ENCODE measurements around the gene CNTN4. TPM values are rescaled to one million over a fixed set of nuclear protein-coding genes. Genes with fewer than 3 reads are reported as not detected.

Gene CNTN4
- polyA plus RNA-seq, 4 donors: 0.27 to 6.5 (median 2.6) TPM; not detected in 1

- DNase-seq: no peak
- H3K4me1 ChIP-seq (ENCODE audit: control insufficient read depth in 3 of 3, insufficient read depth in 2 of 3, low read depth in 1 of 3, low read length in 2 of 3): no peaks in the 10 kb centered on the region
- H3K27me3 ChIP-seq (ENCODE audit: control insufficient read depth in 3 of 3, insufficient read depth in 3 of 3, low read length in 3 of 3): no peaks in the 10 kb centered on the region
- no peak for FAIRE-seq
- H3K4me3 ChIP-seq (ENCODE audit: low read depth in 1 of 3, low read length in 3 of 3): no peak overlapping the region
- 72 to 82% (median 76%) methylated on average over 3 of the region's 3 CpGs for WGBS, 3 donors
- H3K9me3 ChIP-seq (ENCODE audit: control insufficient read depth in 2 of 2, insufficient read depth in 1 of 2, low read depth in 1 of 2, low read length in 1 of 2): no peaks in the 10 kb centered on the region
- H3K27ac ChIP-seq (ENCODE audit: low read depth in 1 of 3, low read length in 2 of 3): no peak overlapping the region
- H3K36me3 ChIP-seq (ENCODE audit: control insufficient read depth in 3 of 3, insufficient read depth in 2 of 3, low read depth in 1 of 3, low read length in 3 of 3): no peaks in the 10 kb centered on the region
These were observed 152.1 kb downstream of the CNTN4 start for GRCh38 chr3:2250783-2251182.

- H3K27ac ChIP-seq (ENCODE audit: low read depth in 1 of 3, low read length in 2 of 3): no peak overlapping the region
These were observed 163.1 kb downstream of the CNTN4 start for GRCh38 chr3:2261747-2262146.

GRCh38 chr3:2262204-2262603 is 163.5 kb downstream of the CNTN4 start:
- DNase-seq (no peak), FAIRE-seq (no peak)
- Histone ChIP-seq H3K27me3 (ENCODE audit: control insufficient read depth in 3 of 3, insufficient read depth in 3 of 3, low read length in 3 of 3) (no peaks in the 10 kb centered on the region), H3K4me3 (ENCODE audit: low read depth in 1 of 3, low read length in 3 of 3) (no peak overlapping the region), H3K9me3 (ENCODE audit: control insufficient read depth in 2 of 2, insufficient read depth in 1 of 2, low read depth in 1 of 2, low read length in 1 of 2) (no peaks in the 10 kb centered on the region), H3K4me1 (ENCODE audit: control insufficient read depth in 3 of 3, insufficient read depth in 2 of 3, low read depth in 1 of 3, low read length in 2 of 3) (no peaks in the 10 kb centered on the region), H3K36me3 (ENCODE audit: control insufficient read depth in 3 of 3, insufficient read depth in 2 of 3, low read depth in 1 of 3, low read length in 3 of 3) (no peaks in the 10 kb centered on the region), H3K27ac (ENCODE audit: low read depth in 1 of 3, low read length in 2 of 3) (no peak overlapping the region)
- 65 to 77% (median 66%) methylated on average over 4 of the region's 4 CpGs for WGBS, 3 donors

More at GRCh38 chr3:2261747-2262146, 163.1 kb downstream of the CNTN4 start:
- FAIRE-seq: no peak
- H3K4me1 ChIP-seq (ENCODE audit: control insufficient read depth in 3 of 3, insufficient read depth in 2 of 3, low read depth in 1 of 3, low read length in 2 of 3): no peaks in the 10 kb centered on the region
- no peaks in the 10 kb centered on the region for H3K36me3 ChIP-seq (ENCODE audit: control insufficient read depth in 3 of 3, insufficient read depth in 2 of 3, low read depth in 1 of 3, low read length in 3 of 3)
- H3K4me3 ChIP-seq (ENCODE audit: low read depth in 1 of 3, low read length in 3 of 3): no peak overlapping the region
- DNase-seq: no peak
- WGBS, 3 donors: 64 to 79% (median 65%) methylated on average over 3 of the region's 3 CpGs
- no peaks in the 10 kb centered on the region for H3K9me3 ChIP-seq (ENCODE audit: control insufficient read depth in 2 of 2, insufficient read depth in 1 of 2, low read depth in 1 of 2, low read length in 1 of 2)
- no peaks in the 10 kb centered on the region for H3K27me3 ChIP-seq (ENCODE audit: control insufficient read depth in 3 of 3, insufficient read depth in 3 of 3, low read length in 3 of 3)

GRCh38 chr3:2266606-2267005 is 167.9 kb downstream of the CNTN4 start:
- no peaks in the 10 kb centered on the region for H3K36me3 ChIP-seq (ENCODE audit: control insufficient read depth in 3 of 3, insufficient read depth in 2 of 3, low read depth in 1 of 3, low read length in 3 of 3)
- WGBS, 3 donors: 47 to 78% (median 71%) methylated on average over 1 of the region's 1 CpG
- no peaks in the 10 kb centered on the region for H3K9me3 ChIP-seq (ENCODE audit: control insufficient read depth in 2 of 2, insufficient read depth in 1 of 2, low read depth in 1 of 2, low read length in 1 of 2)
- no peak overlapping the region for H3K27ac ChIP-seq (ENCODE audit: low read depth in 1 of 3, low read length in 2 of 3)
- H3K4me3 ChIP-seq (ENCODE audit: low read depth in 1 of 3, low read length in 3 of 3): no peak overlapping the region
- H3K4me1 ChIP-seq (ENCODE audit: control insufficient read depth in 3 of 3, insufficient read depth in 2 of 3, low read depth in 1 of 3, low read length in 2 of 3): no peaks in the 10 kb centered on the region
- DNase-seq: no peak
- H3K27me3 ChIP-seq (ENCODE audit: control insufficient read depth in 3 of 3, insufficient read depth in 3 of 3, low read length in 3 of 3): no peaks in the 10 kb centered on the region
- FAIRE-seq: no peak

GRCh38 chr3:2268779-2269178 is 170.1 kb downstream of the CNTN4 start:
- no peak for FAIRE-seq
- no peak for DNase-seq
- Histone ChIP-seq H3K9me3 (ENCODE audit: control insufficient read depth in 2 of 2, insufficient read depth in 1 of 2, low read depth in 1 of 2, low read length in 1 of 2) (no peaks in the 10 kb centered on the region), H3K27ac (ENCODE audit: low read depth in 1 of 3, low read length in 2 of 3) (no peak overlapping the region), H3K4me3 (ENCODE audit: low read depth in 1 of 3, low read length in 3 of 3) (no peak overlapping the region), H3K27me3 (ENCODE audit: control insufficient read depth in 3 of 3, insufficient read depth in 3 of 3, low read length in 3 of 3) (no peaks in the 10 kb centered on the region), H3K36me3 (ENCODE audit: control insufficient read depth in 3 of 3, insufficient read depth in 2 of 3, low read depth in 1 of 3, low read length in 3 of 3) (no peaks in the 10 kb centered on the region), H3K4me1 (ENCODE audit: control insufficient read depth in 3 of 3, insufficient read depth in 2 of 3, low read depth in 1 of 3, low read length in 2 of 3) (no peaks in the 10 kb centered on the region)
- WGBS, 3 donors: 50 to 69% (median 55%) methylated on average over 3 of the region's 3 CpGs

GRCh38 chr3:2274526-2274925 is 175.9 kb downstream of the CNTN4 start:
- Histone ChIP-seq H3K4me1 (ENCODE audit: control insufficient read depth in 3 of 3, insufficient read depth in 2 of 3, low read depth in 1 of 3, low read length in 2 of 3) (no peaks in the 10 kb centered on the region), H3K4me3 (ENCODE audit: low read depth in 1 of 3, low read length in 3 of 3) (no peak overlapping the region), H3K27me3 (ENCODE audit: control insufficient read depth in 3 of 3, insufficient read depth in 3 of 3, low read length in 3 of 3) (no peaks in the 10 kb centered on the region), H3K36me3 (ENCODE audit: control insufficient read depth in 3 of 3, insufficient read depth in 2 of 3, low read depth in 1 of 3, low read length in 3 of 3) (no peaks in the 10 kb centered on the region), H3K9me3 (ENCODE audit: control insufficient read depth in 2 of 2, insufficient read depth in 1 of 2, low read depth in 1 of 2, low read length in 1 of 2) (no peaks in the 10 kb centered on the region), H3K27ac (ENCODE audit: low read depth in 1 of 3, low read length in 2 of 3) (no peak overlapping the region)
- DNase-seq (no peak), FAIRE-seq (no peak)
- 24 to 29% (median 26%) methylated on average over 1 of the region's 1 CpG for WGBS, 3 donors

- no peaks in the 10 kb centered on the region for H3K36me3 ChIP-seq (ENCODE audit: control insufficient read depth in 3 of 3, insufficient read depth in 2 of 3, low read depth in 1 of 3, low read length in 3 of 3)
- H3K27me3 ChIP-seq (ENCODE audit: control insufficient read depth in 3 of 3, insufficient read depth in 3 of 3, low read length in 3 of 3): no peaks in the 10 kb centered on the region
- H3K27ac ChIP-seq (ENCODE audit: low read depth in 1 of 3, low read length in 2 of 3): no peak overlapping the region
- no peaks in the 10 kb centered on the region for H3K9me3 ChIP-seq (ENCODE audit: control insufficient read depth in 2 of 2, insufficient read depth in 1 of 2, low read depth in 1 of 2, low read length in 1 of 2)
- DNase-seq (no peak), FAIRE-seq (no peak)
- no peak overlapping the region for H3K4me3 ChIP-seq (ENCODE audit: low read depth in 1 of 3, low read length in 3 of 3)
- no peaks in the 10 kb centered on the region for H3K4me1 ChIP-seq (ENCODE audit: control insufficient read depth in 3 of 3, insufficient read depth in 2 of 3, low read depth in 1 of 3, low read length in 2 of 3)
These were observed 185.2 kb downstream of the CNTN4 start for GRCh38 chr3:2283818-2284217.

- H3K27ac ChIP-seq (ENCODE audit: low read depth in 1 of 3, low read length in 2 of 3): no peak overlapping the region
- WGBS, 3 donors: 89% methylated on average over 3 of the region's 3 CpGs
- DNase-seq (no peak), FAIRE-seq (no peak)
- H3K4me3 ChIP-seq (ENCODE audit: low read depth in 1 of 3, low read length in 3 of 3): no peak overlapping the region
- no peaks in the 10 kb centered on the region for H3K9me3 ChIP-seq (ENCODE audit: control insufficient read depth in 2 of 2, insufficient read depth in 1 of 2, low read depth in 1 of 2, low read length in 1 of 2)
- no peaks in the 10 kb centered on the region for H3K4me1 ChIP-seq (ENCODE audit: control insufficient read depth in 3 of 3, insufficient read depth in 2 of 3, low read depth in 1 of 3, low read length in 2 of 3)
- no peaks in the 10 kb centered on the region for H3K27me3 ChIP-seq (ENCODE audit: control insufficient read depth in 3 of 3, insufficient read depth in 3 of 3, low read length in 3 of 3)
- no peaks in the 10 kb centered on the region for H3K36me3 ChIP-seq (ENCODE audit: control insufficient read depth in 3 of 3, insufficient read depth in 2 of 3, low read depth in 1 of 3, low read length in 3 of 3)
These were observed 202.3 kb downstream of the CNTN4 start for GRCh38 chr3:2300938-2301337.

GRCh38 chr3:2301361-2301760 is 202.7 kb downstream of the CNTN4 start:
- Histone ChIP-seq H3K36me3 (ENCODE audit: control insufficient read depth in 3 of 3, insufficient read depth in 2 of 3, low read depth in 1 of 3, low read length in 3 of 3) (no peaks in the 10 kb centered on the region), H3K27me3 (ENCODE audit: control insufficient read depth in 3 of 3, insufficient read depth in 3 of 3, low read length in 3 of 3) (no peaks in the 10 kb centered on the region), H3K4me3 (ENCODE audit: low read depth in 1 of 3, low read length in 3 of 3) (no peak overlapping the region), H3K9me3 (ENCODE audit: control insufficient read depth in 2 of 2, insufficient read depth in 1 of 2, low read depth in 1 of 2, low read length in 1 of 2) (no peaks in the 10 kb centered on the region), H3K4me1 (ENCODE audit: control insufficient read depth in 3 of 3, insufficient read depth in 2 of 3, low read depth in 1 of 3, low read length in 2 of 3) (no peaks in the 10 kb centered on the region), H3K27ac (ENCODE audit: low read depth in 1 of 3, low read length in 2 of 3) (no peak overlapping the region)
- DNase-seq (no peak), FAIRE-seq (no peak)
- WGBS, 3 donors: 82 to 93% (median 89%) methylated on average over 1 of the region's 1 CpG
